Parathyroid adenoma (tissue), 2 donors: ENCODE data around the gene NR4A1.

Experiments used
- H2AFZ ChIP-seq: fragments of 300-600 bp; sonication (generic); one replicate; pipeline ENCODE4 v1.7.0; 2017; ENCODE audit warnings: antibody characterized with exemption, mild to moderate bottlenecking
- H3K27ac ChIP-seq: fragments of 300-600 bp; sonication (generic); one replicate; pipeline ENCODE4 v1.7.0; 2017
- H3K27me3 ChIP-seq: fragments of 300-600 bp; sonication (generic); one replicate; pipeline ENCODE4 v1.7.0; 2017; ENCODE audit warnings: low read length; ENCODE audit not compliant: control insufficient read depth, insufficient read depth
- H3K36me3 ChIP-seq: fragments of 300-600 bp; sonication (generic); one replicate; pipeline ENCODE4 v1.7.0; 2017; ENCODE audit warnings: low read length; ENCODE audit not compliant: control insufficient read depth, insufficient read depth
- H3K4me1 ChIP-seq: fragments of 300-600 bp; sonication (generic); one replicate; pipeline ENCODE4 v1.7.0; 2017; ENCODE audit warnings: control low read depth
- H3K4me2 ChIP-seq: fragments of 300-600 bp; sonication (generic); one replicate; pipeline ENCODE4 v1.7.0; 2017; ENCODE audit warnings: low read length
- H3K4me3 ChIP-seq: fragments of 300-600 bp; sonication (generic); one replicate; pipeline ENCODE4 v1.7.0; 2017; ENCODE audit warnings: low read depth, low read length
- H3K79me2 ChIP-seq: fragments of 300-600 bp; sonication (generic); one replicate; pipeline ENCODE4 v1.7.0; 2017; ENCODE audit warnings: control low read depth
- H3K9ac ChIP-seq: fragments of 300-600 bp; sonication (generic); one replicate; pipeline ENCODE4 v1.7.0; 2017; ENCODE audit warnings: mild to moderate bottlenecking
- H3K9me3 ChIP-seq: fragments of 300-600 bp; sonication (generic); one replicate; pipeline ENCODE4 v1.7.0; 2017; ENCODE audit warnings: low read length; ENCODE audit not compliant: control insufficient read depth
- TF ChIP-seq, protein P1 (sequence below): fragments of 300-600 bp; sonication (generic); IDR thresholded peaks from one replicate; pipeline ENCODE4 v1.7.0; 2017; ENCODE audit warnings: antibody characterized with exemption, mild to moderate bottlenecking
- donor health status: primary hyperparathyroidism.

The NR4A1 gene

GRCh38 chr12:52043386-52044212 lies 7.6 kb upstream of the NR4A1 start:
- Histone ChIP-seq H3K27ac (peak overlapping the region; percentile 70), H3K9ac (no peak overlapping the region), H3K4me1 (peaks cover 2% of the 10 kb centered on the region), H3K4me3 (no peak overlapping the region), H2AFZ (no peak overlapping the region), H3K4me2 (peak overlapping the region; percentile 2), H3K79me2 (peaks cover 4% of the 10 kb centered on the region), H3K9me3 (no peaks in the 10 kb centered on the region), H3K27me3 (no peaks in the 10 kb centered on the region), H3K36me3 (no peaks in the 10 kb centered on the region)
- TF ChIP-seq, protein P1, sequence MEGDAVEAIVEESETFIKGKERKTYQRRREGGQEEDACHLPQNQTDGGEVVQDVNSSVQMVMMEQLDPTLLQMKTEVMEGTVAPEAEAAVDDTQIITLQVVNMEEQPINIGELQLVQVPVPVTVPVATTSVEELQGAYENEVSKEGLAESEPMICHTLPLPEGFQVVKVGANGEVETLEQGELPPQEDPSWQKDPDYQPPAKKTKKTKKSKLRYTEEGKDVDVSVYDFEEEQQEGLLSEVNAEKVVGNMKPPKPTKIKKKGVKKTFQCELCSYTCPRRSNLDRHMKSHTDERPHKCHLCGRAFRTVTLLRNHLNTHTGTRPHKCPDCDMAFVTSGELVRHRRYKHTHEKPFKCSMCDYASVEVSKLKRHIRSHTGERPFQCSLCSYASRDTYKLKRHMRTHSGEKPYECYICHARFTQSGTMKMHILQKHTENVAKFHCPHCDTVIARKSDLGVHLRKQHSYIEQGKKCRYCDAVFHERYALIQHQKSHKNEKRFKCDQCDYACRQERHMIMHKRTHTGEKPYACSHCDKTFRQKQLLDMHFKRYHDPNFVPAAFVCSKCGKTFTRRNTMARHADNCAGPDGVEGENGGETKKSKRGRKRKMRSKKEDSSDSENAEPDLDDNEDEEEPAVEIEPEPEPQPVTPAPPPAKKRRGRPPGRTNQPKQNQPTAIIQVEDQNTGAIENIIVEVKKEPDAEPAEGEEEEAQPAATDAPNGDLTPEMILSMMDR, result no peak

DNA sequence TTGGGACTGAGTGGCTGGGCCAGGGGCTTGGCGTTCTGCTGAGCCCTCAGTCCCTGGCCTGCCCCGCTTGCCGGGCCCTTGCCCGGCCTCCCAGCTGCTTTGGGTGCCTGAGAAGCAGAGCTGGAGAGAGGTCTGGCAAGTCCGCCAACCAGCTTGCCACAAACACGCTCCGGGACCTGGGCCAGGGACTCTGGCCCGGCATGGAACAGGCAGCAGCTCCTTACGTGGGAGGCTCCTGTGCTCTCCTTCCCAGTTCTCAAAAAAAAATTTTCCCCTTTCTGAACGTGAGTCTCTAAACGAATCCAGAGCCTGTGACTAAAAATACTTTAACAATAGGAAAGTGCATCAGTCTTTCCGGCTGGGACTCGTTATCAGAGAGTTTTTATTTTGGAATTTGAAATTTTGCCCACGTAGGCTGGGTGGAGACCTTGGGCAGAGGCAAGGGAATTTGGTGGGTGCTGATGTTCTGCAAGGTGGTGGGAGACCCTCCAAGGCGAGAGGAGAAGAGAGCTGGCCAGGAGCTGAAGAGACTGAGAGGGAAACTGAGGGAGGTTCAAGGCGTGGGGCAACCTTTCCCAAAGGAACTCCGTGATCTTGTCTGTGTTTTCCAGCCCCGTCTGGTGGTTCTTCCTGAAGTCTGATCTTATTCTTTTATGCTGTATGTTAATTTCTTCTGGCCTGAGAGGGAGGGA lies 6.8 kb upstream of the NR4A1 start:
- peak overlapping the region; percentile 70 for H3K27ac ChIP-seq
- TF ChIP-seq, protein P1, result no peak
- no peak overlapping the region for H2AFZ ChIP-seq
- no peak overlapping the region for H3K9ac ChIP-seq
- H3K9me3 ChIP-seq, result no peaks in the 10 kb centered on the region
- H3K4me2 ChIP-seq, result peak overlapping the region; percentile 2
- no peak overlapping the region for H3K4me3 ChIP-seq
- H3K36me3 ChIP-seq, result no peaks in the 10 kb centered on the region
- H3K27me3 ChIP-seq, result no peaks in the 10 kb centered on the region
- peaks cover 2% of the 10 kb centered on the region for H3K4me1 ChIP-seq
- peaks cover 4% of the 10 kb centered on the region for H3K79me2 ChIP-seq

DNA sequence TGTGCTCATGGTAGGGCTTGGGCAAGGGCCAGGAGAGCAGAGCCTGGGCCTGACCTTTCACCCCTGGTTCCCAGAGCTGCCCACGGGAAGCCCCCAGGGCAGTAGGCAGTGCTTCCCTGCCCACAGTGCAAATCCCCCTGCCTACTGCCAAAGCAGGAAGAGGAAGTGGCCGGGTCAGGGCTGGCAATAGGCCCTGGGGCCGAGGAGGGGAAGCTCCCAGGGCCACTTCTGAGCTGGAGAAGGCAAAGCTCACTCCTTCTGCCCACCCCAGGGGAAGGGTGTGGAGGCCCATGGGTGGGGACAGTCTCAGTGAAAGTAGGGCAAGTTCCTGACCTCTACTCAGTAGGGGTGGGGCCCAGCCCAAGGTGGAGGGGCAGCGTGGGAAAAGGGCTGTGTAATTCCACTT lies 5.4 kb upstream of the NR4A1 start:
- no peak overlapping the region for H3K4me2 ChIP-seq
- no peaks in the 10 kb centered on the region for H3K27me3 ChIP-seq
- H2AFZ ChIP-seq, result no peak overlapping the region
- H3K9ac ChIP-seq, result no peak overlapping the region
- no peaks in the 10 kb centered on the region for H3K9me3 ChIP-seq
- no peak overlapping the region for H3K4me3 ChIP-seq
- TF ChIP-seq, protein P1, result no peak
- H3K36me3 ChIP-seq, result no peaks in the 10 kb centered on the region
- H3K4me1 ChIP-seq, result peaks cover 9% of the 10 kb centered on the region
- peak overlapping the region; percentile 70 for H3K27ac ChIP-seq
- peaks cover 4% of the 10 kb centered on the region for H3K79me2 ChIP-seq

- TF ChIP-seq, protein P1, result no peak
- no peak overlapping the region for H3K4me3 ChIP-seq
- no peaks in the 10 kb centered on the region for H3K36me3 ChIP-seq
- H3K9ac ChIP-seq, result no peak overlapping the region
- H3K9me3 ChIP-seq, result no peaks in the 10 kb centered on the region
- peaks cover 4% of the 10 kb centered on the region for H3K79me2 ChIP-seq
- no peak overlapping the region for H3K27ac ChIP-seq
- no peak overlapping the region for H3K4me2 ChIP-seq
- no peaks in the 10 kb centered on the region for H3K27me3 ChIP-seq
- H2AFZ ChIP-seq, result no peak overlapping the region
- peaks cover 6% of the 10 kb centered on the region for H3K4me1 ChIP-seq
Observed at GRCh38 chr12:52046859-52047258, 4.4 kb upstream of the NR4A1 start.
